ENCODE results near the gene DNAH12.

DNA sequence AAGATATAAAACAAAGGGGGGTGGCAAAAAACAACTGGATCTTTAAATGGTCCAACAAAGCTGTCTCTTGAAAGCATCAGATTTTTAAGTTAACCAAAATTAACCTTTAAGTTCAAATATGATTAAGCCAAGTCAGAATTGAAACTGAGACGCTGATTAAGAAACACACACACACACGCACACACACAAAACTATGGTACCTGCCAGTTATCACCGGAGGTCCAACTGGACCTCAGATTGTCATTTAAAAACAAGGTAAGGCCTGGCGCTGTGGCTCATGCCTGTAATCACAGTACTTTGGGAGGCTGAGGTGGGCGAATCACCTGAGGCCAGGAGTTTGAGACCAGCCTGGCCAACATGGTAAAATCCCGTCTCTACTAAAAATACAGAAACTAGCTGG, 42.6 kb upstream of the DNAH12 start:
- TF ChIP-seq NBN (IDR thresholded peaks at IDR 0.05), result no peak
- TF ChIP-seq WRNIP1 (IDR thresholded peaks at IDR 0.05; ENCODE audit: borderline replicate concordance, low read depth, low read length), result no peak
- TF ChIP-seq BMI1 (IDR thresholded peaks at IDR 0.05; ENCODE audit: borderline replicate concordance), result no peak
- no peak for TF ChIP-seq SMC3 (IDR thresholded peaks at IDR 0.05; ENCODE audit: borderline replicate concordance, low read length)
- TF ChIP-seq POLR2A (IDR thresholded peaks at IDR 0.05; ENCODE audit: low read depth, low read length), result no peak
- no peak for TF ChIP-seq SREBF1 (IDR thresholded peaks at IDR 0.05; ENCODE audit: low read length)
- TF ChIP-seq MYC (IDR thresholded peaks at IDR 0.05; ENCODE audit: insufficient read depth, insufficient read length, insufficient replicate concordance, low read length, severe bottlenecking), result no peak
- no peak for TF ChIP-seq RCOR1 (conservative IDR thresholded peaks at IDR 0.05; ENCODE audit: low read depth, low read length)
- TF ChIP-seq YY1 (IDR thresholded peaks at IDR 0.05; ENCODE audit: low read depth, low read length), result no peak
- TF ChIP-seq, protein P1, sequence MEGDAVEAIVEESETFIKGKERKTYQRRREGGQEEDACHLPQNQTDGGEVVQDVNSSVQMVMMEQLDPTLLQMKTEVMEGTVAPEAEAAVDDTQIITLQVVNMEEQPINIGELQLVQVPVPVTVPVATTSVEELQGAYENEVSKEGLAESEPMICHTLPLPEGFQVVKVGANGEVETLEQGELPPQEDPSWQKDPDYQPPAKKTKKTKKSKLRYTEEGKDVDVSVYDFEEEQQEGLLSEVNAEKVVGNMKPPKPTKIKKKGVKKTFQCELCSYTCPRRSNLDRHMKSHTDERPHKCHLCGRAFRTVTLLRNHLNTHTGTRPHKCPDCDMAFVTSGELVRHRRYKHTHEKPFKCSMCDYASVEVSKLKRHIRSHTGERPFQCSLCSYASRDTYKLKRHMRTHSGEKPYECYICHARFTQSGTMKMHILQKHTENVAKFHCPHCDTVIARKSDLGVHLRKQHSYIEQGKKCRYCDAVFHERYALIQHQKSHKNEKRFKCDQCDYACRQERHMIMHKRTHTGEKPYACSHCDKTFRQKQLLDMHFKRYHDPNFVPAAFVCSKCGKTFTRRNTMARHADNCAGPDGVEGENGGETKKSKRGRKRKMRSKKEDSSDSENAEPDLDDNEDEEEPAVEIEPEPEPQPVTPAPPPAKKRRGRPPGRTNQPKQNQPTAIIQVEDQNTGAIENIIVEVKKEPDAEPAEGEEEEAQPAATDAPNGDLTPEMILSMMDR (IDR thresholded peaks at IDR 0.05 in 2 of 3, conservative IDR thresholded peaks at IDR 0.05 in 1 of 3; ENCODE audit: control insufficient read depth in 2 of 3, extremely low read depth in 1 of 3, insufficient read depth in 1 of 3, low read depth in 3 of 3, low read length in 3 of 3), result no peak
- TF ChIP-seq TCF12 (IDR thresholded peaks at IDR 0.05; ENCODE audit: low read depth, low read length), result no peak
- no peak for TF ChIP-seq ZZZ3 (IDR thresholded peaks at IDR 0.05; ENCODE audit: control insufficient read depth, insufficient read length, low read depth)
- TF ChIP-seq TCF7 (IDR thresholded peaks at IDR 0.05; ENCODE audit: borderline replicate concordance), result no peak
- no peak for TF ChIP-seq EZH2 (IDR thresholded peaks at IDR 0.05; ENCODE audit: borderline replicate concordance, control insufficient read depth, low read depth, low read length)
